Uterus (tissue), 2 donors: ENCODE results near the gene COG7.
"Not testable (repeated sequence)": the region's sequence is repeated elsewhere in the genome, so short reads cannot be mapped to it uniquely, and the experiment has no call there.

Source experiments
- POLR2A ChIP-seq, 2 donors: fragments of 450-650 bp; IDR thresholded peaks; one replicate each; pipeline ENCODE4 v1.6.1; 2016; ENCODE audit warnings: antibody characterized with exemption in 2 of 2, mild to moderate bottlenecking in 1 of 2, moderate library complexity in 1 of 2
- TF ChIP-seq, protein P1 (sequence below), 4 experiments: fragments of 200-600 bp in 2 of 4; fragments of 450-650 bp in 2 of 4; sonication (generic) in 2 of 4; IDR thresholded peaks; one replicate each; pipeline ENCODE4 v1.5.1; 2016 to 2019; ENCODE audit warnings: antibody characterized with exemption in 4 of 4, mild to moderate bottlenecking in 2 of 4, moderate library complexity in 1 of 4

DNA sequence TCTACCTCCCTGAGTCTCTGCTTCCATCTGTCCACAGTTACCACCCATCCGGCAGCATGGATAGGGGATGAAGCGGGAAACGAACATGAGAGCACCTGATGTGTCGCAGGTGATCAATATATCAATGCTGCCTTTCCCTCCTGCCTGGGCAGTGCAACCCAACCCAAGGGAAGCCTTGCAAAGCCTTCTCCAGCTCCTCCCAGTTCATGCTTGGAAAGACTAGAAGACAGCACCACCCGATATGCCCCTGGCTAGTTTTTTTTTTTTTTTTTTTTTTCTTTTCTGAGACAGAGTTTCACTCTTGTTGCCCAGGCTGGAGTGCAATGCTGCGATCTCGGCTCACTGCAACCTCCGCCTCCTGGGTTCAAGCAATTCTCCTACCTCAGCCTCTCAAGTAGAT is 63.1 kb downstream of the COG7 start:
- not testable (repeated sequence) for TF ChIP-seq POLR2A (IDR thresholded peaks at IDR 0.05)
- TF ChIP-seq, protein P1, sequence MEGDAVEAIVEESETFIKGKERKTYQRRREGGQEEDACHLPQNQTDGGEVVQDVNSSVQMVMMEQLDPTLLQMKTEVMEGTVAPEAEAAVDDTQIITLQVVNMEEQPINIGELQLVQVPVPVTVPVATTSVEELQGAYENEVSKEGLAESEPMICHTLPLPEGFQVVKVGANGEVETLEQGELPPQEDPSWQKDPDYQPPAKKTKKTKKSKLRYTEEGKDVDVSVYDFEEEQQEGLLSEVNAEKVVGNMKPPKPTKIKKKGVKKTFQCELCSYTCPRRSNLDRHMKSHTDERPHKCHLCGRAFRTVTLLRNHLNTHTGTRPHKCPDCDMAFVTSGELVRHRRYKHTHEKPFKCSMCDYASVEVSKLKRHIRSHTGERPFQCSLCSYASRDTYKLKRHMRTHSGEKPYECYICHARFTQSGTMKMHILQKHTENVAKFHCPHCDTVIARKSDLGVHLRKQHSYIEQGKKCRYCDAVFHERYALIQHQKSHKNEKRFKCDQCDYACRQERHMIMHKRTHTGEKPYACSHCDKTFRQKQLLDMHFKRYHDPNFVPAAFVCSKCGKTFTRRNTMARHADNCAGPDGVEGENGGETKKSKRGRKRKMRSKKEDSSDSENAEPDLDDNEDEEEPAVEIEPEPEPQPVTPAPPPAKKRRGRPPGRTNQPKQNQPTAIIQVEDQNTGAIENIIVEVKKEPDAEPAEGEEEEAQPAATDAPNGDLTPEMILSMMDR (IDR thresholded peaks at IDR 0.05): not testable (repeated sequence)
